ENCODE results near the gene WIF1.

The WIF1 gene

DNA sequence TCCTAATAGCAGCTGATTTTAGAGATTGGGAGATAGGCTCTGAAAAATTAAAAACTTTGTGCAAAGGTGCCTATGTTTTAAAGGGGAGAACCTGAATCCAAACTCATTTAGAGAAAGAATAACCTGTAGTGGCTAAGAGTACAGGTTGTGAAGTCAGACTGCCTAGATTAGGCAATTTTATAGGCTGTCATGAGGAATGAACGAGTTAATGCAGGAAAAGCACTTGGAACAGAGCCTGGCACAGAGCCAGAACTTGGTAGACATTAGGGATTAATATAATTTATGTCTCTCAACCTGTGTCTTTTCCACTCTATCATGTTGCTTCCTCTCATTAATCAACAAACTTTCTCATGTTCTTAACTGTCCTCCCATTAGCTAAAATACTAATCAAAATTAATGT is 98.1 kb downstream of the WIF1 start:
- DNase-seq (ENCODE audit: low read depth, low spot score), result no peak

DNA sequence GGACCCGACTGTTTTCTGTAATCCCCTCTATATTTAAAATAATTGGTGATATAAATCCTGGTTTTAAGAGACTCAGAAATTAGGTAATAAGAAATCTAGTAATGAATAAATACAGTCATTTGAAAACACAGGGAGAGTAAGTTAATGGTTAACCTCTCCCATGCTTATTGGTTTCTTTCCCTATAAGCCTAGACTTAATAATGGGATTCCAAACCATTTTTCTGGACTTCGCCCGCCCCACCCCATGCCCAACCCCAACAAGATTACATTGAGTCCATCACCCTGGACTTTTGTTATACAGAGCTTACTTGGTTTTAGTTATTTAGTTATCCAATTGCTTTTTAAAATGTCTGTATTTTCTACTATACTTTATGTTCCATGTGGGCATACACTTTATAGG is 98.7 kb downstream of the WIF1 start:
- no peak for DNase-seq (ENCODE audit: low read depth, low spot score)

DNA sequence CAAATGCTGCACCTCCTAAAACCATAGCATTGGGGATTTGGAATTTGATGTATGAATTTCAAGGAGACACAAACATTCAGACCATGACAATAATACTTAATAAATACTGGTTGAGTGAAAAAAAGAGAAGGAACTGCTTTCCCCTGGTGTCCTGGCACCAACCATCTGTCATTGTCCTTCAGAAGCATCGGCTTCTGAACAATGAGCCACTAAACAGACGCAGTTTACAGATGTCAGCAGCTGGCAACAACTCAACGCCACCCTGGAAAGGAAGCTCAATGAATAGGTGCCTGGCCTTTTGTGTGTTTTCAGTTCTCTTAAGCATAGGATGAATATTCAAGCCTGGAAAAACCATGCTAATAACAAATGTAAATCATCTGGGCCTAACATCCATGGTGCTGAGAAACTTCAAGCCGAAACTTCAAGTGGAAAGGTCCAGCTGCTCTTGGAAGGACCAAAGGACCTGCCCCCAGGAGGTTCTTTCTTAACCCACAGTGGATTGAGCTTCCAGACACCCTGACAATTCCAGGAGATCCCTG is 101.3 kb downstream of the WIF1 start:
- no peak for DNase-seq (ENCODE audit: low read depth, low spot score)

DNA sequence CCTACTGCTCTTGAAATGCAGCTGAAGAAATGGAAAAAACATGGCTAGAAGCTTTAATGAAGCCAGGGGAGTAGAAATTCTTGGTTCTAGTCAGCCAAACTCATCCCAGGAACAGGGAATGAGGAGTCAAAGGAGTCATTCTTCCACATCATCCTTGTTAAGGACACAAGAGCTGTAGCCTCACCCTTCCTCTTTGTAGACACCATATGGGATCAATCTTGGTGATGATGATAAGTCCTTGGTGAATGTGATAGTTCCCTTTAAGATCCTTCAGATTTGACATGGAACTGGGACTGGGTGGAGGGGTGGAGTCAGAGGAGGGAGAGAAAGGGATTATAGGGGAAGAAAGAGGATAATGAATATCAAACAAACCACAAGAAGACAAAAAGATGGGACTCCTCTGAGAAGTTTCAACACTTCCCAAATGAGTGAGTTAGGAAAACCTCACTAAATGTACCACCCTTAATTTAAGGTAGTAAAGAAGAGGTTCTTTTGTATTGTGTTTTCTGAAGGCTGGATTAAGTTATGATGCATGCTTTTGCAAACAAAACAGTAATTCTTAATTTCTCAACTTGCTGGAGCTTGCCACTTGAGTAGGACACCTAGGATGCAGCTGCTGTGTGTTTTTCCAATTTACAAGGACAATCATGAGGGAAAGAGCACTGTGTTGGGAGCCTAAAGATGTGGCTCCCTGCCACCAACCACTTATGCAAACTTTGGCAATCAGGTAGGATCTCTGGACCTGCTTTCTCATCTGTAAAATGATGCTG is 104.0 kb downstream of the WIF1 start:
- no peak for DNase-seq (ENCODE audit: low read depth, low spot score)

DNA sequence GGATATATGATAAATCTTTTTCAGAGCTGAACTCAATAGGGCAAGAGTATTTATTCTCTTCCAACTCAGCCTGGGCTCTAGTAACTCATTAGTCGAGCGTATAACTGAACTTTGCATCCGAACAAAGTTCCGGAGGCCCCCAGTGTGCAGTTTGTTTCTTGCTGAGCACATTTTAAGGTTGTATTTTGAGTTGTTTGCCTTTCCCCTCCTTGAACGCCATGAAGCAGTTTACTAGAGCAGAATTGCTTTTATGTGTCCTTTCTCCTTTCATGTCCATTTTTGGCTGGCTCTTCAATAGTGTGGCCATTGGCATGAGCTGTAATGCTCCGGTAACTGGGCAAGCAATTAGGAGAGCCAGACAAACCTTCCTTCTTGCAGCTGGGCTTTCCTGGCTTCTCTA is 105.3 kb downstream of the WIF1 start:
- no peak for DNase-seq (ENCODE audit: low read depth, low spot score)

DNA sequence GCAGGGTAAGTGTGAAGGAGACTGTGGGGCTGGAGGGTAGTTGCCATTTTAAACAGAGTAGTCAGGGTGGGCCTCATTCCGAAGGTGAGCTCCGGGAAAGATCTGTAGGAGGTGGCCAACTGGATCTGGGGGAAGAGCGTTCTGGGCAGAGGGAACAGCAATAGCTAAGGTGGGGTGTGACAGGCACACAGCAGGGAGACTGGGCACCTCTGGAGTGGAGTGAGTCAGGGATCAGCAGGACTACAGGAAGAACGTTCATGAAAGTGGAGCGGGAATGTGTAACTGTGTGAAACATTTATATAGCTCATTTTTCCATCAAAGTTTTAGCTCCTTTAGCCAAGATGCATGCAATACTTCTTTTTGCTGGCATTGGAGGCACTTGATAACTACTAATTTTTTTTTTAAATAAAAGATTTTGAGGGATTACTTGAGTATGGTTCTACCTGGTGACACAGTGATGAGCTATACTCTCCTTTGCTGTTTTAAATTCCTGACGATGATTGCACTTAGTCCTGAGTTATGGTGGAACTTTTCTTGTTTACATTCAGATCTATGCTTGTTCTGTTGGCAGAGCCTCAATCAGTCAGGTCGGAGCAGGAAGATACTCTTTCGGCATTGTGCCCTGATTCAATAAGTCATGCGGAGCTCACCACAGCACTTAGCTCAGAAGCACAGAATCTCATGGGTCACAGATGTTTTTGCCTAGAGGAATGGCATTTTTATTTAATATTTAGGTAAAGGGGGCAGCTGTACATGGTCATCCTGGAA is 106.4 kb downstream of the WIF1 start:
- DNase-seq (ENCODE audit: low read depth, low spot score), result no peak

DNA sequence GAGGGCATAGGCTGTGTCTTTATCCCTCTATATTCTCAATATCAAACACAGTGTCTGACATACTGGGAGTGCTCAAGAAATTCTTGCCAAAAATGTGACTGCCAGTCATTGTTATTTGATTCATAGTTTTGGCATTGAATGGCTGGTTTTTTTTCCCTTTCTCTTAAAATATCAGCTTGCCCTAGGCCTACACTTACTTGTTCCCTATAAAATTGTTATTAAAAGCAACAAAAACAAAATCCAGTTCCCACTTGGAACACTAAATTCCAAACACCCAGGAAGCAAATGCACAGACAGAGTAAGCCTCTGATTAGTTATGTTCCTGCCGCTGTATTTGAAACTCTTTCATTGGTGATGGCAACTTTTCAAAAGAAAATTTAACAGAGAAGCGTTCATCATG is 110.7 kb downstream of the WIF1 start:
- no peak for DNase-seq (ENCODE audit: low read depth, low spot score)

DNA sequence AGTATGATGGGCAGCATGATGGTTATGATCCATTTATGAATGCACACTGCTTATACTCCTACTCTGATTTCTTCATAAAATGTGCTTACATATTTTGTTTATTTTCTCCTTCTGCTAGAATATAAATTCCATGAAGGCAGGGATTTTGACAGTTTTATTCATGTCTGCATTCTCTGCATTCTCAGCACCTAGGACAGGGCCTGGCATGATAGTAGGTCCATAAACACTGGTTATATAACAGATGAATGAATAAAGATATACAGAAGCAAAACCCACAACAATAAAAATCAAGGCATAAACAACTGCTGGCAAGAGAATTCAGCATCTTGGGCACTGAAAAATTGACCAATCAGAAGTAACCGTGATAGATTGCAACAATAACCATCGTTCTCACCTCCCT is 115.4 kb downstream of the WIF1 start:
- DNase-seq (ENCODE audit: low read depth, low spot score), result no peak

DNA sequence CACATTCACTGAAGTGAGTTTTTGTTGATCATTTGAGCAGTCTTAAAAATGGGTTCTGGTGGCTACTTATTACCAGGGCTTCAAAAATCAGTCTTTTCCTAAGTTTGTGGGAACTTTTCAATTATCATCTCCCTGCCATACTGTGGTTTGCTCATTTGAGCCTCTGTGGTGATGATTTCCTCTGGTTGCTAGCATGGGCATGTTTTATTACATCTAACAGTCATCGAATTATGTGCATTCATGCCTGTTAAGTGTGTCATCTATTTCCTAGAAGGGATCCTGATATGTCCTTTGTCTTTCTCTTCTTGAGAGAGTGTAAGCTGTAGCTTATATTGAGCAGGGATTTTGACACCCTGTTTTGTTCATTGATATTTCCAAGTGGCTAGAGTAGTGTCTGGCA is 116.8 kb downstream of the WIF1 start:
- DNase-seq (ENCODE audit: low read depth, low spot score), result no peak
